HG03571 (cell line): Measurements from ENCODE around the gene MAST1.

Experiments used
- ATAC-seq: cut with Tn5 transposase; IDR thresholded peaks from one replicate; pipeline ENCODE4 v1.9.1; 2021; ENCODE audit not compliant: unreplicated experiment

Gene MAST1

DNA sequence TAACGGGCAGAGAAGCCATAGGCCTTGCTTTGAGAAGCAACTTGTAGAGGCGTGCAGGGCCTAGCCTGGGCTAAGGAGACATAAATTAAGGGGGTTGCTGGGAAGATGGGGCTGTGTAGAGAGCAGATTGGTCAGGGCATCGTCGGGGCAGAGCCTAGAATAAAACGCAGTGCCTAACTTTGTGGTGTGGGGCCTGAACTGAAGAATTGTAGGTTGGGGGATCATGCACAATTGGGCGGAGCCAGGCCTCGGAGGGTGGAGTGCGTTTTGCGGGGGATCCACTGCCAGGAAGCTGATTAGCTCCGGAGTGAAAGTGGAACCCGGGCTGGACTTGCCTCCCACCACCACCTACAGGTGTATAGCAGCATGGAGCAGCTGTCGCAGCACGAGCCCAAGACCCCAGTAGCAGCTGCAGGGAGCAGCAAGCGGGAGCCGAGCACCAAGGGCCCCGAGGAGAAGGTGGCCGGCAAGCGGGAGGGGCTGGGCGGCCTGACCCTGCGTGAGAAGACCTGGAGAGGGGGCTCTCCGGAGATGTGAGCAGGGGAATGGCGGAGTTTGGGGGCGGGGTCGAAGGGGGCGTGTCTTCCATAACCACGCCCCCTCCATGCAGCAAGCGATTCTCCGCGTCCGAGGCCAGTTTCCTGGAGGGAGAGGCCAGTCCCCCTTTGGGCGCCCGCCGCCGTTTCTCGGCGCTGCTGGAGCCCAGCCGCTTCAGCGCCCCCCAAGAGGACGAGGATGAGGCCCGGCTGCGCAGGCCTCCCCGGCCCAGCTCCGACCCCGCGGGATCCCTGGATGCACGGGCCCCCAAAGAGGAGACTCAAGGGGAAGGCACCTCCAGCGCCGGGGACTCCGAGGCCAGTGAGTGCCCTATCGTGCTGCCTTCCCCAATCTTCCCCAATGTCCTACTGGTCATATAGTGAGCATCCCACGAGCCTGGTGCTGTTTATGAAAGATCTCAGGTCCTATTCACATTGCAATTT is 29.1 kb downstream of the MAST1 start:
- peak; percentile 67 for ATAC-seq

DNA sequence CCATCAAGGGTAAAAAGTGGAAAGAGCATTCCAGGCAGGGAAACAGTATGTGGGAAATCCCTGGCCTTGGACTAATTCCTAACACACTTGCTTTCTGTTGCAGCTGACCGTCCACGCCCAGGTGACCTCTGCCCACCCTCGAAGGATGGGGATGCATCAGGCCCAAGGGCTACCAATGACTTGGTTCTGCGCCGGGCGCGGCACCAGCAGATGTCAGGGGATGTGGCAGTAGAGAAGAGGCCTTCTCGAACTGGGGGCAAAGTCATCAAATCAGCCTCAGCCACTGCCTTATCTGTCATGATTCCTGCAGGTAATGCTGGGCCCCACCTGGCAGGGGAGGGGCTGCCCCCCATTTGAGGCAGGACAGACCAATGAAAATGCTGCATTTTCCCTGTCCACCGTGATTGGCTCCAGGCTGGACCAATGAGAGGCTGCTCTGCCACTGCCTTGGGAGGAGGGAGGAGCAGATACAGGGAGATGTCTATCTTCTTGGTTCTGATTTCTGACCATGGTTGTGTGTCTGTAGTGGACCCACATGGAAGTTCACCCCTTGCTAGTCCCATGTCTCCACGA is 30.3 kb downstream of the MAST1 start:
- no peak for ATAC-seq

DNA sequence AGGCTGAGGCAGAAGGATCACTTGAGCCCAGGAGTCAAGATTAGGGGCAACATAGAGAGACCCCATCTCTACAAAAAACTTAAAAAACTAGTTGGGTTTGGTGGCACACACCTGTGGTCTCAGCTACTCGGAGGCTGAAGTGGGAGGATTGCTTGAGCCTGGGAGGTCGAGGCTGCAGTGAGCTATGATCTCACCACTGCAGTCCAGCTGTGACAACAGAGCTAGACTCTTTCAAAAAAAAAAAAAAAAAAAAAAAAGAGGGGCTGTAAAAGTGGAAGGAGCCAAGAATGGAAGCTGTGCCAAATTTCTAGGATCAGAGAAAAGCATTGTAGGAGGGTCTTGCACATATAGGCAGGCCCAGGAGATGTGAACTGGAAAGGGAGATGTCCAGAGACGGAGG is 33.4 kb downstream of the MAST1 start:
- ATAC-seq: no peak

DNA sequence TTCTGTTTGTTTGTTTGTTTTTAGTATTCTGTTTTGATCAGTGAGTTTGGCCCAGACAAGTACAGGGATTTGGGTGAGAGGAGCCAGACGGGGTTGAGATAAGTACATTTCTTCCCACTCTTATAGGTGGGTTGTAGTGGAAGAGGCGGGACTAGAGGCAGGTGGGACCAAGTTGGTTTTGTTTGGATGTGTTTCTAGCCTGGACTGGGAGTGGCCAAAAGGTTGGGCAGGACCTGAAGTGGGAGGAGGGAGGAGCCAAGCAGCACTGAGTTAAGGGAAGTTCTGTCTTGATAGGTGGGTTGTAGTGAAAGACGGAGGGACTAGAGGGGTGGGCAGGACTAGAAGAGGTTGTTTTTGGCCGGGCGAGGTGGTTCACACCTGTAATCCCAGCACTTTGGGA is 33.9 kb downstream of the MAST1 start:
- ATAC-seq: no peak

DNA sequence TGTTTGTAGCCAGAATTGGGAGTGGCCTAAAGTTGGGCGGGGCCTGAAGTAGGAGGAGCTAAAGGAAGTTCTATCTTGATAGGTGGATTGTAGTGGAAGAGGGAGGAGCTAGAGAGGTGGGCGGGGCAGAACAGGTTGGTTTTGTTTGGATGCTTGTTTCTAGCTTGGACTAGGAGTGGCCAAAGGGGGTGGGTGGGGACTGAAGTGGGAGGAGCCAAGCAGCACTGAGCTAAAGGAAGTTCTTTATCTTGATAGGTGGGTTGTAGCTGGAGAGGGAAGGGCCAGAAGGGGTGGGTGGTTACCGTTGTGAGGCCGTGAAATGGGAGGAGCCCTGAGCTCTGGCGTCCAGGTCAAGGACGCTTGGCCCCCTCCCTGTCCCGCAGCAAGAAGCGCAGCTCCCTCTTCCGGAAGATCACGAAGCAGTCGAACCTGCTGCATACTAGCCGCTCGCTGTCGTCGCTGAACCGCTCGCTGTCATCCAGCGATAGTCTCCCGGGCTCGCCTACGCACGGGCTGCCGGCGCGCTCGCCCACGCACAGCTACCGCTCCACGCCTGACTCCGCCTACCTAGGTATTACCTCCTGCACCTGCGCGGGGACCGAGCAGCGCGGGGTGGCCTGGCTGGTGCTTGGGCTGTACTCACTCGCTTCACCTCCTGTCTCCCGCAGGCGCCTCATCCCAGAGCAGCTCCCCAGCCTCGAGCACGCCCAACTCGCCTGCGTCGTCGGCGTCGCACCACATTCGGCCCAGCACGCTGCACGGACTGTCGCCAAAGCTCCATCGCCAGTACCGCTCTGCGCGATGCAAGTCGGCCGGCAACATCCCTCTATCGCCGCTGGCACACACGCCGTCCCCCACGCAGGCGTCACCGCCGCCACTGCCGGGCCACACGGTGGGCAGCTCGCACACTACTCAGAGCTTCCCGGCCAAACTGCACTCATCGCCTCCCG is 34.9 kb downstream of the MAST1 start:
- no peak for ATAC-seq

DNA sequence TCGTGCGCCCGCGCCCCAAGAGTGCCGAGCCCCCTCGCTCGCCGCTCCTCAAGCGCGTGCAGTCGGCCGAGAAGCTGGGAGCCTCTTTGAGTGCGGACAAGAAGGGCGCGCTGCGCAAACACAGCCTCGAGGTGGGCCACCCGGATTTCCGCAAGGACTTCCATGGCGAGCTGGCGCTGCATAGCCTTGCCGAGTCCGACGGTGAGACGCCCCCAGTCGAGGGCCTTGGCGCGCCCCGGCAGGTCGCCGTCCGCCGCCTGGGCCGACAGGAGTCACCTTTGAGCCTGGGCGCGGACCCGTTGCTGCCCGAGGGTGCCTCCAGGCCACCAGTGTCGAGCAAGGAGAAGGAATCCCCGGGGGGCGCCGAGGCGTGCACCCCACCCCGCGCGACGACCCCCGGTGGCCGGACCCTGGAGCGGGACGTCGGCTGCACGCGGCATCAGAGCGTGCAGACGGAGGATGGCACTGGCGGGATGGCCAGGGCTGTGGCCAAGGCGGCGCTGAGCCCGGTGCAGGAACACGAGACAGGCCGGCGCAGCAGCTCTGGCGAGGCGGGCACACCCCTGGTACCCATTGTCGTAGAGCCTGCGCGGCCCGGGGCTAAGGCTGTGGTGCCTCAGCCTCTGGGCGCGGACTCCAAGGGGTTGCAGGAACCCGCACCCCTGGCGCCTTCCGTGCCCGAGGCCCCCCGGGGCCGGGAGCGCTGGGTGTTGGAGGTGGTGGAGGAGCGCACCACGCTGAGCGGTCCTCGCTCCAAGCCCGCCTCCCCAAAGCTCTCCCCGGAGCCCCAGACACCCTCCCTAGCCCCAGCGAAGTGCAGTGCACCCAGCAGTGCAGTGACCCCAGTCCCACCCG is 35.8 kb downstream of the MAST1 start:
- no peak for ATAC-seq

DNA sequence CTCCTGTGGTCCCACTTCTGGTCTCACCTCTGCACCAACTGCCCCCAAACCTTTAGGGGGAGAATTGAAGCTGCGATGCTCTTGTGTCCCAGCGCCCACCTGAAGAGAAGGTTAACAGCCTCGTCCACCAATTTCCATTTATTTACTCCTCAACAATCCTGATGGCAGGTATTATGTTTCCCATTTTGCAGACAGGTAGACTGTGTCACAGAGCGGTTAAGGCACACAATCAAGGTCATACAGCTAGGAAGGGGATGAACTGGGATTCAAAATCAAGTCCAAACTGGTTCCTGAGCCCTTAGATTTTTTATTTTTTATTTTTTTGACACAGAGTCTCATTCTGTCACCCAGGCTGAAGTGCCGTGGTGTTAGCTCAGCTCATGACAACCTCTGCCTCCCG is 36.8 kb downstream of the MAST1 start:
- ATAC-seq: no peak

DNA sequence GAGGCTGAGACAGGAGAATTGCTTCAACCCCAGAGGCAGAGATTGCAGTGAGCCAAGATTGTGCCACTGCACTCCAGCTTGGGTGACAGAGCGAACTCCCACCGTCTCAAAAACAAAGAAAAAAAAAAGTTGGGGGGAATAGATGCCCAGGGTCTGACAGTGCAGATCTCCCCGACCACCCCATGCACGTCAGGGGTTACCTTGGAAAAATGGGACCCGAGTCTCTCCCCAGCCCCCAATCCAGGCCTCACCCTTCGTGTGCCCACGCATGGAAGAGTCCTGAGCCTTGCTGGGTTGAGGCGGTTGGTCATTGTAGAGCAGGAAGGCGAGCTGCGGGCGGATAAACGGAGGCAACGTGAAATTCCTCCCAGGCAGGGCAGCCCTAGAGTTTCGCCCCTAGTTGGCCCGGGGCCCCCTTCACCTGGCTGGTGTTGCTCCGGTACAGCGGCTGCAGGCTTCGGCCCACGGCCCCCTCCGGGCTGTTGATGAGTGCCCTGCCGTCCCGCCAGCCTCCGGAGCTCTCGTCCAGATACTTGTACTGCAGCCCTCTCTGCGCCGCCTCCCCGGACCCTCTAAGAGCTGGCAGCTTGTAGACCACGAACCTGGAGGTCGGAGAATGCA is 42.3 kb downstream of the MAST1 start:
- ATAC-seq: peak; percentile 10

DNA sequence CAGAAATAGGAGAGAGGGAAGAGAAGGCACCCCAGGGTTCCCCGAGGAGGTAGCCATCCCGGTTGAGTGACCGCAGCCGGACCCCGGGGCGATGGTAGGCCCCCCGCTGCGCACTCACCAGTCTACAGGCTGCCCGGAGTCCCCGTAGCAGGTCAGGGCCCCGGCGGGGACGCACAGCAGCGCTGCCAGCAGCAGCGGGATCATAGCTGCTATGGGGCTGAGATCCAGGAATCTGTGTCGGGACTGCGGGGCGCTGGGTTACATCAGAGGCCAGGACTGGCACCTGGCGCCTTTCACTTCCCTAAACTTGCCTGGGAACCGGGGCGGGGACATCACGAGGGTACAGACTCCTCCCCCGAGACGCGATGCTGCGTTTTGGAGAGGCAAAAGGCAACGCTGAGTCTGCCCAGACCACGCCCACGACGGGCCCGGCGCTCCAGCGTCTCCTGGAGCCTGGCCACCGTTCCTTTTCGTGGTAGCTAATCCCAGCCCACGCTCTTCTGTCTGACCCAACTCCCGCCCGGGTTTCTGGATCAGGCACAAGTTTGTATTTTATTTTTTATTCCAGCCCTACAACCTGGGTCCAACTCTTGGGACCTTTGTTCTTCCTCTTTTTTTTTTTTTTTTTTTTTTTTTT is 43.0 kb downstream of the MAST1 start, which contains the start of gene DNASE2:
TSS of gene DNASE2 (minus strand) at position 278 of the 637 bp plus-strand sequence. CDS start at position 204, 74 bp downstream.
- peak; percentile 74 for ATAC-seq

DNA sequence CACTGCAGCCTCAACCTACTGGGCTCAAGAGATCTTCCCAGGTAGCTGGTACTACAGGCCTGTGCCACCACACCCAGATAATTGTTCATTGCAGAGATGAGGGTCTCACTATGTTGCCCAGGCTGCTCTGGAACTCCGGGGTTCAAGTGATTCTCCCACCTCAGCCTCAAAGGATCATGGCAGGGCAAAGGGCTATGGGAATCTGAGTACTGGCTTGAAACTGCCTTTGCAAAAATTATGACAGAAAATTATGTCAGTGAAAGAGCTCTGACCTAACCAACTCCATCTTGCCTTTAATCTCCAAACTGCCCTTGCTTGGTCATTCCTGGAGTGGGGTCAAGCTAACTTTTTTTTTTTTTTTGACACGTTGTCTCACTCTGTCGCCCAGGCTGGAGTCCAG is 44.3 kb downstream of the MAST1 start:
- no peak for ATAC-seq

DNA sequence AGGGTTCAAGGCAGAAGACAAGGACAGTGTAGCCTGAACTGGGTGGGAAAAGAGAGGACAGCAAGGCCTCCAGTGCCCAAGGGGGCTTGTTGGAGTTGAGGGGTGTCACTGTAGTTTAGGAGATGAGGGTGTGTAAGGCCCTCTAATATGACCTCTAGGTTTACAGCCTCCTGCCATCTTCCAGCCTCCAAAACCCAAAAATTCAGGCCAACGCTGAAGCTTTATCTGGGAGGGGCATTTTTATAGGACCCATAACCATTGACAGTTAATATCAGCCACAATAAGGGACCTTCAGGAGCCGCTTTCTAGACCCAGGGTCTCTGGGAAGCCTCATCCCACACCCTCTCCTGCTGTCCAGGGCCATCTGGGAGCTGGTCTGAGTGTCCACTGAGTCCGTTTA is 45.9 kb downstream of the MAST1 start:
- no peak for ATAC-seq

DNA sequence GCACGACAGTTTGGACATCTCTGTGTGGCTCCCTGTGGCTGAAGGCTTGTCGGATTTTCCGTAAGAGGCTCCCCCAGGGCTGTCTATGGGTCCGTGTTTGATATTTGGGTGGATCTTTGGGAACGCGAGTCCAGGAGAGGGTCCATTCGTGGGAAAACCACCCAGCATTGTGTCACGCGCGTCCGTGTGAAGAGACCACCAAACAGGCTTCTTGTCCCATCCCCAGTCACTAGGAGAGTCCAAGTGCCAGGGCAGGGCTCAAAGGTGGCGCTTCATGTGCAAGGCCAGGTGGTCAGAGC is 46.3 kb downstream of the MAST1 start:
- no peak for ATAC-seq

DNA sequence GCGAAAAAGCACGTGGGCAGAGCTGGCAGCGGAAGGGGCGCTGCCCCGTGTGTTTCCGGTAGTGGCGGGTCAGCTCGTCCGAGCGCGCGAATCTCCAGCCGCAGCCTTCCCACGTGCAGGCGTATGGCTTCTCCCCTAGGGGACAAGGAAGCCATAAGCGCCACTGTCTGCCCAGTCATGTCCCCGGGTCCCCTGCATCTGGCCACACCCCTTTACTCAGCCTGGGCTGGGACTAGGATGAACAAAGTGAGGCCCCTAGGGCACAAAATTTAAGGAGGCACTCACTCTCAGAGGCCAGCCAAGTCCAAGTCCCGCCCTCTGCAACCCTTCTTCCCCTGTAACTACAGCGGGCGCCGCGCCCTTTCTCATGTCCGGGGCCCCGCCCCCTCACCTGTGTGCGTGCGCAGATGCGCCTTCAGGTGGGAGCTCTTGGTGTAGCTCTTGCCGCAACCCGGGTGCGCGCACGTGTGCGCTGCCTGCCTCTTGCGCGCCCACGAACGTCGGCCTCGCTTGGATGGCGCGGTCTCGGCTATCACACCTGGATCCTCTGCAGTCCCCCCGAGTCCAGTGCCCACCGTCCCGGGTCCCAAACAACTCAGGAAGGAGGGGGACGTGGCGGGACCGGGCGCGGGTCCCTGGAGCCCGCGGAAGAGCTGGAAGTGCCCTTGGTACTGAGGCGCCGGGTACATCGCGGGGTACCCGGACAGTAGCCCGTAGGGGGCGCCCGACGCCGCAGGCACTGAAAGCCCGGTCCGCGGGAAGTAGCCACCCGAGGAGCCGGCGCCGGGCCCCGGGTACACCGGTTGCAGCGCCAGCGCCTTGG is 46.8 kb downstream of the MAST1 start:
- no peak for ATAC-seq

DNA sequence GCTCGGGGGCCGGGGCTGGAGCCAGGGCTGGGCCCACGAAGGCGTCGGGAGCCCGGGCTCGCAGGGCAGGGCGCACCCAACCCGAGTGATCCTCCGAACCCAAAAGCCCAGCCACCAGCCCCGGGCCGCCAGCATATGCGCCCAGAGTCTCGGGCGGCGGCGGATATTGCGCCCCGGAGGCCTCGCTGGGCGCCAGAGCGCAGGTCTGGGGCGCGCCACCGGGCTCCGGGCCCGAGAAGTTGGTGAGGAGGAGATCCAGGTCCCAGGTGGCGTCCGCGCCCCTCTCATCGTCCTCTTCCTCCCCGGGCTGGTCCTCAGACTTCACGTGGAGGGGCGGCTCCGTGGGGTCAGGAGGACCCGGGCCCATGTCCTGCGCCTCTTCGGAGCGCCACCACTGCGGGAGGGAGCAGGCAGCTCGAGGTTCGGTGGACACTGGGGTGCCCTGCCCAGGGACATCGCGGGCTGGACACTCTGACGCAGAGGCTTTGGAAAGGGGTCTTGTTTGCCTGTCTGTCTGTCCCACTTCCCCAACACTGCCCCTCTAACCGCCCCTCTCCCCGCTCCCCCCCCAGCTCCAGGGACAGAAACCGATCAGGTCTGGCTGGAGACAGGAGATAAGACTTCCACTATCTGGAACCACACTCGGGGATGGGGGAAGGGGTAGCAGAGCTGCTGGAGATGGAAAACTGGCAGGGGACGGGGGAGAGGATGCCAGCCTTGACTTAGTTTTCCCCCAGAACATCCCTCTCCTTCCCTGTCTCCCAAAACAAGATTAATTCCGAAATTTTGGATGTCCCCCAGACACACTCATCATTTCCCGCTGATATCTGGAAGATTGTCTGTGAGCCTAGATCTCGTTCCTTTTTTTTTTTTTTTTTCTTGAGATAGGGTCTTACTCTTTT is 47.7 kb downstream of the MAST1 start:
- no peak for ATAC-seq

DNA sequence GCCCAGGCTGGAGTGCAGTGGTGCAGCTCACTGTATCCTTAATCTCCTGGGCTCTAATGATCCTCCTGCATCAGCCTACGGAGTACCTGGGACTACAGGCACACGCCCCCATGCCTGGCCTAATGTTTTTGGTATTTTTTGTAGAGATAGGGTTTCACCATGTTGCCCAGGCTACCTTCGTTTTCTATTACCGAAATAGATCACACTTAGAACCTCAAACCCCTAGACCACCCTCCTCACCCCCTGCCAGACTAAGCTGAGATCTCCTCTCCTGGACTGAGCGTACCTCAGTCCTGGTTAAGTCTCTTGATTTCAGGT is 48.3 kb downstream of the MAST1 start:
- no peak for ATAC-seq

DNA sequence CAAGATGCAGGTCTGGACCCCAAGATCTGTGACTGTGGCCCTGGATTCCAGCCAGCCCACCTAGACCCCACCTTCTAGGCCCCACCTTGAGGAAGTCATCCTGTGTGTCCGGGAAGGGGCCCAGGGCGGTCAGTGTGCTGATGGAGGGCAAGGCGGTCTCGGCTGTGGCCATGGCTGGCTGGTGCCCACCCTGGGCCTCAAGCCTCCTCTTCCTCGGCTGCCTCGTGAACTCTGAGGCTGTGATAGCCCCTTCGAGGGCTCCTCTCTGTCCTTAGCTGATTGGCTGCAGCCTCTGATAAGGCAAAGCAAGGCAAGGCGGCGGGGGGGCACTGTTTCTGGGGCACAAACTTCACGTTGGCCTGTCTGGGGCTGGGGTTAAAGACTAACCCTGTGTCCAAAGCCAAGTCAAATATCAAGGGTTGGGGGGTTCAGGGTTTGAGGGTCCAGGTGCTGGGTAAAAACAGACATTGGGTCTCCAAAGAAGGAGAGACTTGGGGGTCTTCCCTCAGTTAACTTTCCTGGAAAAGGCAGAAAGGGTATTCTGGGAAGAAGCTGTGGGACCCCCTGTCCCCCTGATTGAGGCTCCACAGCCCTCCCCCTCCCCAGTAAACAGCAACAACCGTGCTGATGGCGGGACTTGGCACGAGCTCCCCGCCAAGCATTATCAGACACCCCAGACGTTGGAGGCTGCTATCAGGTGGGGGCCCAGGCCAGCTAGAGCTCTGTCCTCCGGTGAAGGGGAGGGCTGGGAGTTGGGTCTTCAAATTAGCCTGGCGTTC is 48.8 kb downstream of the MAST1 start, which contains the start of gene KLF1:
TSS of gene KLF1 (minus strand) at position 233 of the 779 bp plus-strand sequence. CDS start at position 172, 61 bp downstream.
- ATAC-seq: no peak

DNA sequence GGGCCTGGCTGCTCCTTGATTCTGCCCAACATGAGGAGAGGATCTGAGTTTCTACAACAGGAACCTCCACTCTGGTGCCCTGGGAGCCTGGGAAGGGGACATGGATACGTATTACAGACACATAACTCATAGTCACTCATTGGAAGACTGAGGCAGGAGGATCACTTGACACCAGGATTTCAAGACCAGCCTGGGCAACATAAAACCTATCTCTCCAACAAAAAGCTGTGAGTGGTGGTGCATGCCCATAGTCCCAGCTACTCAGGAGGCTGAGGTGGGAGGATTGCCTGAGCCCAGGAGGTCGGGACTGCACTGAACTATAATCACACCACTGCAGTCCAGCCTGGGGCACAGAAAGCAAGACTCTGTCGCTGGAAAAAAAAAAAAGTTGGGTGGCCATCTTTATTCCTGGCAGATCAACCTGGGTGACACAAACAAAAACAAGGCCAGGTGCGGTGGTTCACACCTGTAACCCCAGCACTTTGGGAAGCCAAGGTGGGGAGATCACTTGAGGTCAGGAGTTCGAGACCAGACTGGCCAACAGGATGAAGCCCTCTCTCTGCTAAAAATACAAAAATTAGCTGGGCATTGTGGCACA is 49.8 kb downstream of the MAST1 start:
- ATAC-seq: no peak
